CD4-positive, alpha-beta memory T cell (primary cell): Measurements from ENCODE around the gene NDUFC2. TPM values are rescaled to one million over a fixed set of nuclear protein-coding genes. Genes with fewer than 3 reads are reported as not detected.

Source experiments
- CTCF ChIA-PET: fragments of 350-600 bp; sonication (Branson Sonifier 250); formaldehyde crosslinking; loops from one replicate; lab custom pipeline; 2021; ENCODE audit warnings: inconsistent platforms; ENCODE audit not compliant: partially characterized antibody; lab: Charles Lee
- POLR2A ChIA-PET: fragments of 350-600 bp; sonication (Branson Sonifier 250); formaldehyde crosslinking; loops from one replicate; lab custom pipeline; 2021; ENCODE audit not compliant: partially characterized antibody; lab: Charles Lee
- DNase-seq, 5 donors: peaks; one replicate each; pipeline versions ENCODE4 v3.0.0 to v3.0.0-alpha.2; 2020 to 2022; ENCODE audit warnings: mixed read lengths in 1 of 5
- H3K27ac ChIP-seq: one replicate; pipeline ENCODE4 v1.7.0; 2013; ENCODE audit warnings: low read depth, low read length
- H3K27me3 ChIP-seq: 2 replicates; pipeline ENCODE4 v1.7.0; 2013; ENCODE audit warnings: mild to moderate bottlenecking, low read length, moderate library complexity; ENCODE audit not compliant: insufficient read depth
- H3K36me3 ChIP-seq: 2 replicates; pipeline ENCODE4 v1.7.0; 2013; ENCODE audit warnings: mild to moderate bottlenecking, low read length, moderate library complexity; ENCODE audit not compliant: insufficient read depth
- H3K4me1 ChIP-seq: 2 replicates; pipeline ENCODE4 v1.7.0; 2013; ENCODE audit warnings: mild to moderate bottlenecking, low read length, moderate library complexity; ENCODE audit not compliant: insufficient read depth
- H3K4me3 ChIP-seq, 2 donors: one replicate each; pipeline ENCODE4 v1.7.0; 2013; ENCODE audit warnings: low read length in 2 of 2, mild to moderate bottlenecking in 1 of 2
- H3K9me3 ChIP-seq, 2 donors: one replicate each; pipeline ENCODE4 v1.7.0; 2013; ENCODE audit warnings: low read length in 2 of 2, control low read depth in 1 of 2; ENCODE audit not compliant: control insufficient read depth in 1 of 2
- H3K27ac Mint-ChIP-seq, 7 donors: one replicate each; pipeline ENCODE4 v1.8.0; 2020 to 2021; ENCODE audit warnings: mixed read lengths in 7 of 7, mild to moderate bottlenecking in 6 of 7, inconsistent platforms in 3 of 7, moderate library complexity in 3 of 7
- H3K27me3 Mint-ChIP-seq, 2 donors: one replicate each; pipeline ENCODE4 v1.8.0; 2020 to 2021; ENCODE audit warnings: mixed read lengths in 2 of 2
- H3K36me3 Mint-ChIP-seq, 2 donors: one replicate each; pipeline ENCODE4 v1.8.0; 2020 to 2021; ENCODE audit warnings: mixed read lengths in 2 of 2, inconsistent platforms in 1 of 2, mild to moderate bottlenecking in 1 of 2
- H3K4me1 Mint-ChIP-seq, 4 donors: one replicate each; pipeline ENCODE4 v1.8.0; 2020 to 2021; ENCODE audit warnings: mixed read lengths in 4 of 4, mild to moderate bottlenecking in 1 of 4
- H3K4me3 Mint-ChIP-seq, 8 donors: one replicate each; pipeline ENCODE4 v1.8.0; 2020 to 2021; ENCODE audit warnings: mixed read lengths in 8 of 8, mild to moderate bottlenecking in 7 of 8, moderate library complexity in 6 of 8, inconsistent platforms in 3 of 8
- H3K9me3 Mint-ChIP-seq, 8 donors: one replicate each; pipeline ENCODE4 v1.8.0; 2020 to 2021; ENCODE audit warnings: mixed read lengths in 8 of 8, mild to moderate bottlenecking in 5 of 8, inconsistent platforms in 3 of 8, moderate library complexity in 1 of 8
- intact Hi-C: fragments of 100-400 bp; cut with micrococcal nuclease; formaldehyde crosslinking; loops from one replicate; pipeline ENCODE4 v1.15.1; 2023
- polyA plus RNA-seq, 2 donors: library from polyadenylated mRNA; unstranded; fragments of 300-500 nt; fragmentation: Illumina TruSeq; gene quantifications; one replicate each; pipeline ENCODE4 v1.2.3, GENCODE V29; 2021
- total RNA-seq, 2 experiments: library from RNA; stranded (reverse); gene quantifications; one replicate each; pipeline ENCODE4 v1.2.3, GENCODE V29; 2021

The NDUFC2 gene
- total and polyA plus RNA-seq, 4 experiments from 2014 or later: 80.5 to 188 (median 122) TPM

- Mint-ChIP-seq H3K36me3 (peaks cover 41 to 50% of the 10 kb centered on the region in 2 donors), H3K4me1 (no peaks in the 10 kb centered on the region), H3K27ac (peak overlapping the region in 2 of 7 donors; percentile 23 to 27), H3K4me3 (no peak overlapping the region), H3K27me3 (no peaks in the 10 kb centered on the region), H3K9me3 (no peaks in the 10 kb centered on the region)
- Histone ChIP-seq H3K4me1 (no peaks in the 10 kb centered on the region), H3K36me3 (peaks cover 10% of the 10 kb centered on the region), H3K4me3 (no peak overlapping the region), H3K27me3 (no peaks in the 10 kb centered on the region), H3K9me3 (no peaks in the 10 kb centered on the region), H3K27ac (no peak overlapping the region)
- DNase-seq: no peak
- CTCF ChIA-PET: interaction anchor here (0.6 kb wide), 1 partner anchor 18 kb away, joined by 3 read pairs; no protein-coding TSS in a partner anchor
- intact Hi-C loops: no loop called here
- POLR2A ChIA-PET: interaction anchor here (1.0 kb wide), 1 partner anchor 30 kb away, joined by 4 read pairs; the partner anchor contains the start of gene NDUFC2
Observed at GRCh38 chr11:78109081-78110015, 29.7 kb upstream of the NDUFC2 start.

GRCh38 chr11:78100676-78101472 lies 21.2 kb upstream of the NDUFC2 start:
- no peaks in the 10 kb centered on the region for H3K27me3 Mint-ChIP-seq

GRCh38 chr11:78100261-78100660 lies 20.6 kb upstream of the NDUFC2 start:
- H3K9me3 Mint-ChIP-seq: peaks cover 0 to 2% (median 0%) of the 10 kb centered on the region in 8 donors
- no peak overlapping the region for H3K27ac Mint-ChIP-seq
- Histone ChIP-seq H3K36me3 (peaks cover 17% of the 10 kb centered on the region), H3K9me3 (no peaks in the 10 kb centered on the region), H3K27ac (no peak overlapping the region), H3K4me3 (no peak overlapping the region), H3K27me3 (no peaks in the 10 kb centered on the region), H3K4me1 (no peaks in the 10 kb centered on the region)
- intact Hi-C loops: no loop called here
- no peaks in the 10 kb centered on the region for H3K27me3 Mint-ChIP-seq
- ChIA-PET POLR2A (no interaction called here), CTCF (no interaction called here)
- no peaks in the 10 kb centered on the region for H3K4me1 Mint-ChIP-seq
- H3K4me3 Mint-ChIP-seq: no peak overlapping the region
- DNase-seq: no peak
- peaks cover 35 to 40% of the 10 kb centered on the region in 2 donors for H3K36me3 Mint-ChIP-seq

More at GRCh38 chr11:78100676-78101472, 21.2 kb upstream of the NDUFC2 start:
- no peak overlapping the region for H3K27ac Mint-ChIP-seq
- Histone ChIP-seq H3K4me3 (no peak overlapping the region), H3K4me1 (no peaks in the 10 kb centered on the region), H3K27ac (no peak overlapping the region), H3K9me3 (no peaks in the 10 kb centered on the region), H3K27me3 (no peaks in the 10 kb centered on the region), H3K36me3 (peaks cover 17% of the 10 kb centered on the region)
- peaks cover 0 to 2% (median 0%) of the 10 kb centered on the region in 8 donors for H3K9me3 Mint-ChIP-seq
- no peaks in the 10 kb centered on the region for H3K4me1 Mint-ChIP-seq
- ChIA-PET POLR2A (no interaction called here), CTCF (no interaction called here)
- no peak for DNase-seq
- intact Hi-C loops: no loop called here
- H3K4me3 Mint-ChIP-seq: no peak overlapping the region
- H3K36me3 Mint-ChIP-seq: peaks cover 35% of the 10 kb centered on the region in 2 donors

GRCh38 chr11:78099666-78100065 lies 20.0 kb upstream of the NDUFC2 start:
- no peak for DNase-seq
- no peak overlapping the region for H3K4me3 Mint-ChIP-seq
- ChIA-PET POLR2A (no interaction called here), CTCF (no interaction called here)
- Histone ChIP-seq H3K9me3 (no peaks in the 10 kb centered on the region), H3K27me3 (no peaks in the 10 kb centered on the region), H3K4me3 (no peak overlapping the region), H3K27ac (no peak overlapping the region), H3K4me1 (no peaks in the 10 kb centered on the region), H3K36me3 (peaks cover 17% of the 10 kb centered on the region)
- H3K27me3 Mint-ChIP-seq: no peaks in the 10 kb centered on the region
- intact Hi-C loops: no loop called here
- H3K27ac Mint-ChIP-seq: peak overlapping the region in 2 of 7 donors; percentile 17 to 84
- peaks cover 0 to 2% (median 0%) of the 10 kb centered on the region in 8 donors for H3K9me3 Mint-ChIP-seq
- H3K4me1 Mint-ChIP-seq: peaks cover 0 to 3% (median 1%) of the 10 kb centered on the region in 4 donors
- peaks cover 38 to 42% of the 10 kb centered on the region in 2 donors for H3K36me3 Mint-ChIP-seq

- Mint-ChIP-seq H3K27ac (no peak overlapping the region), H3K4me1 (peaks cover 0 to 5% (median 3%) of the 10 kb centered on the region in 4 donors), H3K36me3 (peaks cover 35 to 40% of the 10 kb centered on the region in 2 donors), H3K9me3 (peaks cover 0 to 2% (median 0%) of the 10 kb centered on the region in 8 donors), H3K27me3 (no peaks in the 10 kb centered on the region), H3K4me3 (no peak overlapping the region)
- no peaks in the 10 kb centered on the region for H3K27me3 ChIP-seq
- ChIA-PET CTCF (no interaction called here), POLR2A (no interaction called here)
- no peak for DNase-seq
- no peak overlapping the region for H3K27ac ChIP-seq
- H3K4me3 ChIP-seq: no peak overlapping the region
- intact Hi-C loops: no loop called here
- no peaks in the 10 kb centered on the region for H3K4me1 ChIP-seq
- H3K36me3 ChIP-seq: peaks cover 17% of the 10 kb centered on the region
- no peaks in the 10 kb centered on the region for H3K9me3 ChIP-seq
Observed at GRCh38 chr11:78097666-78098385, 18.2 kb upstream of the NDUFC2 start.

- no peak for DNase-seq
Observed at GRCh38 chr11:78094250-78094649, 14.6 kb upstream of the NDUFC2 start.

More at GRCh38 chr11:78094250-78094649, 14.6 kb upstream of the NDUFC2 start:
- Histone ChIP-seq H3K9me3 (no peaks in the 10 kb centered on the region), H3K4me3 (no peak overlapping the region), H3K27me3 (no peaks in the 10 kb centered on the region), H3K27ac (no peak overlapping the region), H3K36me3 (peaks cover 2% of the 10 kb centered on the region), H3K4me1 (no peaks in the 10 kb centered on the region)
- H3K4me3 Mint-ChIP-seq: no peak overlapping the region
- ChIA-PET CTCF (no interaction called here), POLR2A (no interaction called here)
- no peak overlapping the region for H3K27ac Mint-ChIP-seq
- no peaks in the 10 kb centered on the region for H3K9me3 Mint-ChIP-seq
- H3K27me3 Mint-ChIP-seq: no peaks in the 10 kb centered on the region
- H3K36me3 Mint-ChIP-seq: peaks cover 11 to 21% of the 10 kb centered on the region in 2 donors
- intact Hi-C loops: no loop called here
- peaks cover 0 to 5% (median 3%) of the 10 kb centered on the region in 4 donors for H3K4me1 Mint-ChIP-seq
